ENCODE data around the gene S100Z. TPM values are rescaled to one million over a fixed set of nuclear protein-coding genes. Genes with fewer than 3 reads are reported as not detected.
"Not testable (repeated sequence)": the region's sequence is repeated elsewhere in the genome, so short reads cannot be mapped to it uniquely, and the experiment has no call there.

S100Z gene
- total RNA-seq, 2 experiments from 2014 or later = 2.5 to 2.6 TPM

DNA sequence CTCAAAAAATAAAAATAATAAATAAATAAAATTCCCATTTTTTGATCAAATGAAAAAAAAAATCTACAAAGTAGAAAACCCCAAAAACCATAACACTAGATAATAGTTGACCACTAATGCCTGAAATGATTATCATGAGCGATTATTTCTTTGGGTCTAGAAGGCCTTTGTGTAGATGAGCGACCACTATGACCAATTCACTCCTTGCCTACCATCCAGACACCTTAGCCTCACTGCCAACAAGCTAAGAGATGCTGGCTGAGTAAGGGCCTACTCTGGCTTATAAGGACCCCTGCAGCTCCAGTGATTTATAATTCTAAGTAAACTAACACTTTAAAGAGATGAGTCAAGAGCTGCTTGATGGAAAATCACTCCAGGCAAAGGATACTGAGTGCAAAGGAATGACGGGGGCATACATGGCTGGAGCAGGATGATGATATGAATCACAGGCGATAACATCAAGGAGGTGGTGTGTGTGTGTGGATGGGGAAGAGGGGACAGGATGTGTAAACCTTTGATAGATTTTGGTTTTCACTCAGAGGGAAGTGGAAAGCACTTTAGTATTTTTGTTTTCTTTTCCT lies 35.7 kb upstream of the S100Z start:
- ChIA-PET CTCF (interaction anchor here (0.6 kb wide), 1 partner anchor 40 kb away, joined by 5 read pairs; no protein-coding TSS in a partner anchor), POLR2A (no interaction called here)
- DNase-seq = no peak
- no peaks in the 10 kb centered on the region for H3K36me3 Mint-ChIP-seq (ENCODE audit: low read depth)
- no peak overlapping the region for H3K27ac Mint-ChIP-seq
- no peaks in the 10 kb centered on the region for H3K9me3 Mint-ChIP-seq
- H3K4me3 Mint-ChIP-seq = no peak overlapping the region
- peaks cover 36% of the 10 kb centered on the region for H3K27me3 Mint-ChIP-seq
- H3K4me1 Mint-ChIP-seq = peaks cover 10% of the 10 kb centered on the region

- no peak for DNase-seq
- Mint-ChIP-seq H3K27me3 (peaks cover 53% of the 10 kb centered on the region), H3K36me3 (ENCODE audit: low read depth) (no peaks in the 10 kb centered on the region), H3K4me1 (peaks cover 16% of the 10 kb centered on the region), H3K27ac (no peak overlapping the region), H3K4me3 (no peak overlapping the region), H3K9me3 (no peaks in the 10 kb centered on the region)
- POLR2A ChIA-PET = no interaction called here
- CTCF ChIA-PET = interaction anchor here (0.7 to 1.8 kb wide), 2 partner anchors 9 to 62 kb away, joined by 5 to 6 read pairs; no protein-coding TSS in a partner anchor
Measured at GRCh38 chr5:76816110-76816831, 33.5 kb upstream of the S100Z start.

DNA sequence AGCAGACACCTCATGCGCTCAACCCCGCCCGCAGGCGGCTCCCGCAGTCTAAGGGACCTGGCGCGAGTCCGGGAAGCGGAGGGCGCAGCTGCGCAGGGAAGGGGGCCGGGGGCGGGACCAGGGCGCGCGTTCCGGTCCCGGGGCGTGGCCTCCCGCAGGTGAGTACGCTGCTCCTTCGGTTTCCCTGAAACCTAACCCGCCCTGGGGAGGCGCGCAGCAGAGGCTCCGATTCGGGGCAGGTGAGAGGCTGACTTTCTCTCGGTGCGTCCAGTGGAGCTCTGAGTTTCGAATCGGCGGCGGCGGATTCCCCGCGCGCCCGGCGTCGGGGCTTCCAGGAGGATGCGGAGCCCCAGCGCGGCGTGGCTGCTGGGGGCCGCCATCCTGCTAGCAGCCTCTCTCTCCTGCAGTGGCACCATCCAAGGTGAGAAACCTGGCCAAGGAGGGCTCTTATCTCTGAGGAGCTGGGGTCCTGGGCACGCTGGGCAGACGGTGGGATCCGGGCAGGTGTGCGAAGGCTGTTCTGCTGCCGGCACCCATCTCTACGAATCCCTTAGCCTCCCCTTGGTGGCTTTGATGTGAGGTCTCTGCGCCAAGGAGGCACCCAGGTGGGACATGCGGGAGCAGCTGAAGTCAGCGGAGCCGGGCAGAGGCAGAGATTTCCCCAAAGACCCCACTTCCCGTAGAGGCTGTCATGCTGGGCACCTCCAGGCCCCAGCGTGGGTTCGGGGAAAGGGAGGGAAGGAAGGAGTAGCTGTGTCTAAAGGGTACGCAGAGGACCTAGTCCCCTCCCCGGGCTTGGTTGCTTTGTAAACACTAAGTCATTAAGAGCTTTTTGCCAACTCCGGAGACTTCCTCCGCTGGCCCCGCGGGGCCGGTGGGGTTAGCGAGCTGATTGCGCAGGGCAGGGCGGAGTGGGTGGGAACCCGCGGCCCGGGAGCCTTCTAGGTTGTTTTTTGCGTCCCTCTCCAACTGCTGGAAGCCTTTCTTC lies 30.7 kb upstream of the S100Z start, which contains the start of gene F2RL1:
F2RL1 (plus strand) TSS at position 187 of the 988 bp plus-strand sequence; CDS start at position 340, 153 bp downstream.
- POLR2A ChIA-PET = interaction anchor here (0.8 kb wide), 1 partner anchor 12 kb away, joined by 3 read pairs; no protein-coding TSS in a partner anchor
- no peaks in the 10 kb centered on the region for H3K9me3 Mint-ChIP-seq
- CTCF ChIA-PET = interaction anchor here (1.1 to 2.4 kb wide), 3 partner anchors 30 to 46 kb away, joined by 3 to 9 read pairs (median 8); partner anchors contain the start of gene S100Z
- H3K4me3 Mint-ChIP-seq = peak within 1 kb of the TSS; percentile 70
- H3K4me1 Mint-ChIP-seq = peaks cover 14% of the 10 kb centered on the region
- peak; percentile 35 for DNase-seq
- H3K27ac Mint-ChIP-seq = no peak within 1 kb of the TSS
- H3K27me3 Mint-ChIP-seq = peaks cover 53% of the 10 kb centered on the region
- H3K36me3 Mint-ChIP-seq (ENCODE audit: low read depth) = no peaks in the 10 kb centered on the region

- Mint-ChIP-seq H3K27ac (no peak overlapping the region), H3K36me3 (ENCODE audit: low read depth) (no peaks in the 10 kb centered on the region), H3K4me1 (peaks cover 12% of the 10 kb centered on the region), H3K9me3 (no peaks in the 10 kb centered on the region), H3K4me3 (peak overlapping the region; percentile 70), H3K27me3 (peaks cover 53% of the 10 kb centered on the region)
- ChIA-PET CTCF (interaction anchor here (2.4 kb wide), 1 partner anchor 29 kb away, joined by 9 read pairs; the partner anchor contains the start of gene S100Z), POLR2A (no interaction called here)
- DNase-seq = no peak
Measured at GRCh38 chr5:76819851-76820525, 29.8 kb upstream of the S100Z start.

- no peaks in the 10 kb centered on the region for H3K9me3 Mint-ChIP-seq
Measured at GRCh38 chr5:76820526-76820890, 29.3 kb upstream of the S100Z start.

GRCh38 chr5:76821136-76821535 lies 28.7 kb upstream of the S100Z start:
- no peak for DNase-seq
- H3K36me3 Mint-ChIP-seq (ENCODE audit: low read depth) = no peaks in the 10 kb centered on the region
- H3K4me1 Mint-ChIP-seq = peaks cover 12% of the 10 kb centered on the region
- ChIA-PET CTCF (no interaction called here), POLR2A (no interaction called here)
- H3K27ac Mint-ChIP-seq = no peak overlapping the region
- H3K4me3 Mint-ChIP-seq = no peak overlapping the region
- peaks cover 45% of the 10 kb centered on the region for H3K27me3 Mint-ChIP-seq
- H3K9me3 Mint-ChIP-seq = no peaks in the 10 kb centered on the region

More at GRCh38 chr5:76820526-76820890, 29.3 kb upstream of the S100Z start:
- no peak overlapping the region for H3K4me3 Mint-ChIP-seq
- peaks cover 50% of the 10 kb centered on the region for H3K27me3 Mint-ChIP-seq
- H3K36me3 Mint-ChIP-seq (ENCODE audit: low read depth) = no peaks in the 10 kb centered on the region
- peaks cover 12% of the 10 kb centered on the region for H3K4me1 Mint-ChIP-seq
- no peak overlapping the region for H3K27ac Mint-ChIP-seq
- DNase-seq = no peak
- CTCF ChIA-PET = no interaction called here
- POLR2A ChIA-PET = no interaction called here

GRCh38 chr5:76822105-76822731 lies 27.6 kb upstream of the S100Z start:
- DNase-seq; H3K9me3 Mint-ChIP-seq; H3K4me3 Mint-ChIP-seq; H3K36me3 Mint-ChIP-seq (ENCODE audit: low read depth); H3K27ac Mint-ChIP-seq; POLR2A ChIA-PET: not testable (repeated sequence)
- Mint-ChIP-seq H3K27me3 (peaks cover 34% of the 10 kb centered on the region), H3K4me1 (peaks cover 12% of the 10 kb centered on the region)
- CTCF ChIA-PET = interaction anchor here (0.5 kb wide), 1 partner anchor 48 kb away, joined by 3 read pairs; no protein-coding TSS in a partner anchor

DNA sequence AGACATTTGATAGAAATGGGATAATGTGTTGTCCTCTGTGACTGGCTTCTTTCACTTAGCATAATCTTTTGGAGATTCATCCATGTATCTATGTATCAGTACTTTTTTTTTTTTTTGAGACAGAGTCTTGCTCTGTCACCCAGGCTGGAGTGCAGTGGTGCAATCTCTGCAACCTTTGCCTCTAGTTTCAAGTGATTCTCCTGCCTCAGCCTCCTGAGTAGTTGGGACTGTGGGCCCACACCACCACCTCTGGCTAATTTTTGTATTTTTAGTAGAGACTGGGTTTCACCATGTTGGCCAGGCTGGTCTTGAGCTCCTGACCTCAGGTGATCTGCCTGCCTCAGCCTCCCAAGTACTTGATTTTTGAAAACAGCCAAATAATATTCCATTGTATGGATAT lies 23.4 kb upstream of the S100Z start:
- H3K9me3 Mint-ChIP-seq, H3K4me3 Mint-ChIP-seq, CTCF ChIA-PET: not testable (repeated sequence)

DNA sequence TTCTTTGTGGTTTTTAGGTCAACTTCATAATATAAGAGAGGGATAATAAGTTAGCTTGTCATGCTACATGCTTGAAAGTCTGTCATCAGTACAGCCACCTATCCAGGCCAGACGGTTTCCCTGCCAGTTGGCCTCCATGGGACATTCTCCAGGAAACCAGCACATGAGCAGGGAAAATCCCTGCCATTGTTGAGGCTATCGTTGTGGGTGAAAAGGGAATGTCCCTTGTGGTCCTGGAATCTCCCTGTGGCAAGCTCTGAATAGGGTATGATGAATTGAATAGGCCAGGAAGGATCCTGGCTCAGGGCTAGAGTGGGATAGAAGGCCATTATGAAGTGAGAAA lies 18.7 kb upstream of the S100Z start:
- DNase-seq = no peak
- Mint-ChIP-seq H3K4me1 (no peaks in the 10 kb centered on the region), H3K4me3 (no peak overlapping the region), H3K9me3 (no peaks in the 10 kb centered on the region), H3K27me3 (no peaks in the 10 kb centered on the region), H3K36me3 (ENCODE audit: low read depth) (no peaks in the 10 kb centered on the region), H3K27ac (no peak overlapping the region)
- CTCF ChIA-PET = no interaction called here
- POLR2A ChIA-PET = interaction anchor here (1.0 kb wide), 1 partner anchor 199 kb away, joined by 3 read pairs; the partner anchor contains the start of gene AGGF1

More for the DNA sequence above, 23.4 kb upstream of the S100Z start:
- H3K27ac Mint-ChIP-seq; H3K4me1 Mint-ChIP-seq; H3K27me3 Mint-ChIP-seq; DNase-seq; H3K36me3 Mint-ChIP-seq (ENCODE audit: low read depth): not testable (repeated sequence)
- POLR2A ChIA-PET = interaction anchor here (1.0 kb wide), 1 partner anchor 22 kb away, joined by 3 read pairs; no protein-coding TSS in a partner anchor

DNA sequence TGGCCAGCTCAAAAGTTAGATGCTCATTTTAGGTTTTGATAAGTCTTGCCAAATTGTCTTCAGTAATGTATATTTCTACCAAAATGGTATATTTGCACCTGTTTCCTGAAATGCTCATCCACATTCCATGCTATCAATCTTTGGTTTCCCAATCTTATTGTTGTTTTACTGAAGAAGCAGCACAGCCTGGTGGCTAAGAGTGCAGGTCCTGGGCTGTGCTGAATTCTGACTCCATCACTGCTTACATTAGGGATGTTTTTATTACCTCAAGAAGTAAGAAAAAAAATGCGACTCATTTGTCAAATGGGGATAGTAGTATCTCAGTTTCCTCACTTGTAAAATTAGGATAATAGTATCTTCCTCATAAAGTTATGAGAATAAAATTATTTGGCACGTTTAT lies 13.6 kb upstream of the S100Z start:
- Mint-ChIP-seq H3K4me1 (no peaks in the 10 kb centered on the region), H3K27me3 (no peaks in the 10 kb centered on the region), H3K9me3 (no peaks in the 10 kb centered on the region), H3K4me3 (no peak overlapping the region), H3K36me3 (ENCODE audit: low read depth) (no peaks in the 10 kb centered on the region), H3K27ac (no peak overlapping the region)
- DNase-seq = no peak
- CTCF ChIA-PET = interaction anchor here (0.7 kb wide), 1 partner anchor 229 kb away, joined by 3 read pairs; no protein-coding TSS in a partner anchor
- POLR2A ChIA-PET = no interaction called here

DNA sequence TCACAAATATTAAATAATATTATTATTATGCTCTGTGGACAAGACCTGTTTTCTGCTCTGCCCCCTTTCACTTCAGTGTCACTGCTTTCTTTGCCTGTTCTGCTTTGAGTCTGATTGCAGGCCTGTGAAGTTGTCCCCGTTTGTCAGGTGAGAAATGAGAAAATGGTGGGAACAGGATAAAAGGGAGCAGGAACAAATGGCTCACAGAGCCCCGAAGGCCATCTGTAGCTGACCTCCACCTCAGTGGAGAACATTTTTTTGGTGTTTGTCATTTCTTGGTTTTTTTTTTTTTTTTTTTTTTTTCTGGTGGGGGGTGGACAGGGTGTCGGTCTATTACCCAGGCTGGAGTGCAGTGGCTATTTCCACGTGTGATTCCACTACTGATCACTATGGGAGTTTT lies 13.2 kb upstream of the S100Z start:
- Mint-ChIP-seq H3K4me1 (no peaks in the 10 kb centered on the region), H3K9me3 (no peaks in the 10 kb centered on the region), H3K4me3 (no peak overlapping the region), H3K36me3 (ENCODE audit: low read depth) (no peaks in the 10 kb centered on the region), H3K27me3 (no peaks in the 10 kb centered on the region), H3K27ac (no peak overlapping the region)
- POLR2A ChIA-PET = no interaction called here
- DNase-seq = no peak
- CTCF ChIA-PET = interaction anchor here (0.7 kb wide), 1 partner anchor 230 kb away, joined by 3 read pairs; no protein-coding TSS in a partner anchor

Measured in activated CD4-positive, alpha-beta memory T cell treated with anti-CD3 and anti-CD28 coated beads, Interleukin-2, amount 10 ng/mL, durations not matched to agents 7 days and 5 days (primary cell).